HG03575 (cell line): ENCODE data around the gene CALU.

Experiments used
- ATAC-seq: cut with Tn5 transposase; IDR thresholded peaks from one replicate; pipeline ENCODE4 v1.9.1; 2021; ENCODE audit not compliant: unreplicated experiment, insufficient number of reproducible peaks, low FRiP score; ENCODE audit errors: extremely low read depth

Gene CALU

GRCh38 chr7:128796327-128796726 is 57.2 kb downstream of the CALU start:
- ATAC-seq = no peak

GRCh38 chr7:128799451-128799850 is 60.3 kb downstream of the CALU start:
- ATAC-seq = no peak

- no peak for ATAC-seq
Measured at GRCh38 chr7:128800567-128800966, 61.4 kb downstream of the CALU start.

- ATAC-seq = no peak
Measured at GRCh38 chr7:128801003-128801402, 61.8 kb downstream of the CALU start.

GRCh38 chr7:128801667-128802418 is 62.7 kb downstream of the CALU start:
- ATAC-seq = no peak

GRCh38 chr7:128804484-128804883 is 65.3 kb downstream of the CALU start:
- ATAC-seq = no peak

GRCh38 chr7:128805225-128805624 is 66.1 kb downstream of the CALU start:
- ATAC-seq = no peak

GRCh38 chr7:128807191-128807590 is 68.0 kb downstream of the CALU start:
- ATAC-seq = no peak

GRCh38 chr7:128809363-128809762 is 70.2 kb downstream of the CALU start:
- no peak for ATAC-seq

GRCh38 chr7:128810473-128810872 is 71.3 kb downstream of the CALU start:
- no peak for ATAC-seq

- ATAC-seq = no peak
Measured at GRCh38 chr7:128810997-128811396, 71.8 kb downstream of the CALU start.

- ATAC-seq = no peak
Measured at GRCh38 chr7:128811631-128812430, 72.7 kb downstream of the CALU start.

GRCh38 chr7:128812514-128813168 is 73.5 kb downstream of the CALU start:
- no peak for ATAC-seq

- ATAC-seq = no peak
Measured at GRCh38 chr7:128814499-128814898, 75.3 kb downstream of the CALU start.

- ATAC-seq = no peak
Measured at GRCh38 chr7:128815289-128815942, 76.3 kb downstream of the CALU start.

GRCh38 chr7:128818694-128819093 is 79.5 kb downstream of the CALU start:
- no peak for ATAC-seq
